K562 (cell line): ENCODE results near the gene TUBA1B. TPM values are rescaled to one million over a fixed set of nuclear protein-coding genes. Genes with fewer than 3 reads are reported as not detected.
A peak's percentile ranks its signal among the peaks of the same experiment; 100 is the strongest.

Source experiments
- BCL6 ChIP-seq: fragments of 250-450 bp; sonication (Bioruptor Pico); IDR thresholded peaks from 2 replicates; pipeline ENCODE4 v1.4.0; 2020
- CHCHD3 ChIP-seq: fragments of 250-450 bp; sonication (Bioruptor Pico); IDR thresholded peaks from 2 replicates; pipeline ENCODE4 v2.1.2; 2022; ENCODE audit warnings: mild to moderate bottlenecking
- DIDO1 ChIP-seq: fragments of 450-650 bp; IDR thresholded peaks from 2 replicates; pipeline ENCODE4 v1.6.1; 2016; ENCODE audit warnings: low read depth, missing biosample characterization, missing genetic modification characterization
- FOXA1 ChIP-seq: fragments of 450-650 bp; IDR thresholded peaks from 2 replicates; pipeline ENCODE4 v1.6.1; 2016; ENCODE audit warnings: mild to moderate bottlenecking, borderline replicate concordance
- FOXP1 ChIP-seq: sonication (generic); formaldehyde crosslinking; IDR thresholded peaks from 2 replicates; pipeline ENCODE4 v1.8.0; 2022; ENCODE audit warnings: mild to moderate bottlenecking, missing genetic modification reagents
- JUNB ChIP-seq: fragments of 450-650 bp; formaldehyde crosslinking; conservative IDR thresholded peaks from 2 replicates; pipeline ENCODE4 v1.4.0; 2020; ENCODE audit warnings: mild to moderate bottlenecking
- MCM2 ChIP-seq: fragments of 450-650 bp; IDR thresholded peaks from 2 replicates; pipeline ENCODE4 v1.6.1; 2017; ENCODE audit warnings: low read depth, mild to moderate bottlenecking
- NCOA2 ChIP-seq, 2 experiments: fragments of 450-650 bp; IDR thresholded peaks; 2 replicates each; pipeline ENCODE4 v1.6.1; 2018; ENCODE audit warnings: mild to moderate bottlenecking in 2 of 2, moderate library complexity in 1 of 2; ENCODE audit not compliant: partially characterized antibody in 2 of 2
- NFATC3 ChIP-seq: fragments of 450-650 bp; IDR thresholded peaks from 2 replicates; pipeline ENCODE4 v1.6.1; 2017; ENCODE audit warnings: mild to moderate bottlenecking
- PPARD ChIP-seq: fragments of 250-450 bp; sonication (Bioruptor Pico); IDR thresholded peaks from 2 replicates; pipeline ENCODE4 v1.8.0; 2022; ENCODE audit warnings: inconsistent platforms, mild to moderate bottlenecking, moderate library complexity
- RNF2 ChIP-seq: sonication (generic); IDR thresholded peaks from 2 replicates; pipeline ENCODE4 v1.6.1; 2016
- SRSF3 ChIP-seq: fragments of 200-400 bp; formaldehyde crosslinking; IDR thresholded peaks from 2 replicates; pipeline ENCODE4 v1.6.1; 2016; ENCODE audit warnings: mild to moderate bottlenecking, low read length, moderate library complexity; ENCODE audit not compliant: insufficient read depth
- TFE3 ChIP-seq: fragments of 450-650 bp; formaldehyde crosslinking; IDR thresholded peaks from 2 replicates; pipeline ENCODE4 v1.4.0; 2020; ENCODE audit warnings: mild to moderate bottlenecking, mixed read lengths
- ZNF175 ChIP-seq: fragments of 200-800 bp; sonication (Bioruptor generic); IDR thresholded peaks from 2 replicates; pipeline ENCODE4 v1.6.1; 2016; ENCODE audit warnings: low read depth, mild to moderate bottlenecking, missing genetic modification characterization, missing compliant biosample characterization
- ZNF324 ChIP-seq: fragments of 250-450 bp; sonication (Bioruptor Pico); IDR thresholded peaks from 2 replicates; pipeline ENCODE4 v1.4.0; 2020; ENCODE audit warnings: mild to moderate bottlenecking
- ZNF445 ChIP-seq: fragments of 250-450 bp; sonication (Bioruptor Pico); IDR thresholded peaks from 2 replicates; pipeline ENCODE4 v1.4.0; 2020; ENCODE audit warnings: low read depth, mild to moderate bottlenecking, moderate library complexity
- polyA plus RNA-seq, 8 experiments: library from polyadenylated mRNA; depleted of rRNA in 4 of 8; stranded (reverse) in 5 of 8; unstranded in 3 of 8; fragments of >200 nt; fragmentation: Nextera tagmentation in 2 of 8; fragmentation: Illumina TruSeq in 1 of 8; extraction: Ambion mirVana in 2 of 8; extraction: Trizol in 1 of 8; gene quantifications; 2 replicates each; pipeline versions ENCODE4 v1.2.1 to v1.2.3, GENCODE V29; 2011 to 2014; ENCODE audit warnings: inconsistent platforms in 1 of 8, missing spikeins in 1 of 8
- total RNA-seq, 7 experiments: library from RNA; depleted of rRNA in 6 of 7; stranded (reverse); fragments of >200 nt in 6 of 7; fragmentation: Illumina TruSeq in 2 of 7; extraction: Trizol in 2 of 7; gene quantifications; 2 replicates each; pipeline versions ENCODE4 v1.2.1 to v1.2.3, GENCODE V29; 2011 to 2021; ENCODE audit warnings: low replicate concordance in 1 of 7
- TF ChIP-seq, protein P1 (sequence below): fragments of 450-650 bp; IDR thresholded peaks from 2 replicates; pipeline ENCODE4 v1.6.1; 2016; ENCODE audit warnings: low read depth
- TF ChIP-seq, protein P2 (sequence below): sonication (generic); formaldehyde crosslinking; IDR thresholded peaks from 2 replicates; pipeline ENCODE4 v1.8.0; 2022; ENCODE audit warnings: mild to moderate bottlenecking, missing genetic modification reagents

Gene TUBA1B
- total and polyA plus RNA-seq, 9 of the 15 experiments (the other 6 are each of a cell fraction or from before 2014, with no cell fraction given) = 2,189 to 4,624 (median 2,628) TPM

DNA sequence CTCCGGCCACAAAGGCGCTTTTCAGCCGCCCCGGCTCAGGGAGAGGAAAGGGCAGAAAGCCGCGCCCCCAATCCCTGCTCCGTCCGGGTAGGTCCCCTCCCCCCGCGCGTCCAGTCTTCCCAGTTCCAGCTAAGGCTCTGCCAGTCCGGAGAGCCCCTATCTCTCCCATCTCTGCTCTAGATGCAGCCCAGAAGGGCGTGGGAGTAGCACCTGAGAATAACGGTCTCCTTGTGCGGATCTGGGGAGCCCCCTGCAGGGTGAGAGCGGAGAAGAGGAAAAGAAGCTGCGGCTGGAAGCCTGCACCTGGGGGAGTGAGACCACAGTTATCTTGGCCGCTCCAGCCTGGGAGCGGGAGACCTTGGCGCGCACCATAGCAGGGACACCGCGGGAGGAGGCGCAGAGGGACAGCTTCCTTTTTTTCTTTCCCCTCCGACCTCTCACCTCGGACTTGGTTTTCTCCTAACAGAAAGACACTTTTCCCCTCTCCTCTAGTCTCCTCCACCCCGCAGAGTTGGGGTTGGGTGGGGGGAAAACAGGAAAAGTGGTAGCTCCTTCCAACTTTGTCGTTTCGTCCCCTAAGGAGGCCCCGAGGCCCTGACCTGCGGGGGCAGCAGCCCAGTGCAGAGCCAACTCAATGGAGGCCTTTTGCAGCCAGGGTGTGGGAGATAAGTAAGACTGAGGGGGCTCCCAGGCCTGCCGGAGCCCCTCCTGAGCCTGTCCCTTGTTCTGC, 38.9 kb downstream of the TUBA1B start (continued):
- TF ChIP-seq FOXP1 (peak; percentile 96), FOXA1 (no peak), PPARD (CRISPR knock-in tag) (no peak), BCL6 (CRISPR knock-in tag) (no peak), DIDO1 (0 out of 2 replicates have a peak, but pooled peaks have one; percentile 57), ZNF445 (CRISPR knock-in tag) (no peak), ZNF175 (CRISPR knock-in tag) (no peak), NFATC3 (no peak), TFE3 (CRISPR knock-in tag) (no peak), ZNF324 (CRISPR knock-in tag) (no peak), RNF2 (peak; percentile 97), MCM2 (no peak), CHCHD3 (no peak), JUNB (no peak), NCOA2 (IDR thresholded peaks at IDR 0.05; ENCODE audit: partially characterized antibody in 2 of 2) (no peak), SRSF3 (no peak)
- TF ChIP-seq, protein P1, sequence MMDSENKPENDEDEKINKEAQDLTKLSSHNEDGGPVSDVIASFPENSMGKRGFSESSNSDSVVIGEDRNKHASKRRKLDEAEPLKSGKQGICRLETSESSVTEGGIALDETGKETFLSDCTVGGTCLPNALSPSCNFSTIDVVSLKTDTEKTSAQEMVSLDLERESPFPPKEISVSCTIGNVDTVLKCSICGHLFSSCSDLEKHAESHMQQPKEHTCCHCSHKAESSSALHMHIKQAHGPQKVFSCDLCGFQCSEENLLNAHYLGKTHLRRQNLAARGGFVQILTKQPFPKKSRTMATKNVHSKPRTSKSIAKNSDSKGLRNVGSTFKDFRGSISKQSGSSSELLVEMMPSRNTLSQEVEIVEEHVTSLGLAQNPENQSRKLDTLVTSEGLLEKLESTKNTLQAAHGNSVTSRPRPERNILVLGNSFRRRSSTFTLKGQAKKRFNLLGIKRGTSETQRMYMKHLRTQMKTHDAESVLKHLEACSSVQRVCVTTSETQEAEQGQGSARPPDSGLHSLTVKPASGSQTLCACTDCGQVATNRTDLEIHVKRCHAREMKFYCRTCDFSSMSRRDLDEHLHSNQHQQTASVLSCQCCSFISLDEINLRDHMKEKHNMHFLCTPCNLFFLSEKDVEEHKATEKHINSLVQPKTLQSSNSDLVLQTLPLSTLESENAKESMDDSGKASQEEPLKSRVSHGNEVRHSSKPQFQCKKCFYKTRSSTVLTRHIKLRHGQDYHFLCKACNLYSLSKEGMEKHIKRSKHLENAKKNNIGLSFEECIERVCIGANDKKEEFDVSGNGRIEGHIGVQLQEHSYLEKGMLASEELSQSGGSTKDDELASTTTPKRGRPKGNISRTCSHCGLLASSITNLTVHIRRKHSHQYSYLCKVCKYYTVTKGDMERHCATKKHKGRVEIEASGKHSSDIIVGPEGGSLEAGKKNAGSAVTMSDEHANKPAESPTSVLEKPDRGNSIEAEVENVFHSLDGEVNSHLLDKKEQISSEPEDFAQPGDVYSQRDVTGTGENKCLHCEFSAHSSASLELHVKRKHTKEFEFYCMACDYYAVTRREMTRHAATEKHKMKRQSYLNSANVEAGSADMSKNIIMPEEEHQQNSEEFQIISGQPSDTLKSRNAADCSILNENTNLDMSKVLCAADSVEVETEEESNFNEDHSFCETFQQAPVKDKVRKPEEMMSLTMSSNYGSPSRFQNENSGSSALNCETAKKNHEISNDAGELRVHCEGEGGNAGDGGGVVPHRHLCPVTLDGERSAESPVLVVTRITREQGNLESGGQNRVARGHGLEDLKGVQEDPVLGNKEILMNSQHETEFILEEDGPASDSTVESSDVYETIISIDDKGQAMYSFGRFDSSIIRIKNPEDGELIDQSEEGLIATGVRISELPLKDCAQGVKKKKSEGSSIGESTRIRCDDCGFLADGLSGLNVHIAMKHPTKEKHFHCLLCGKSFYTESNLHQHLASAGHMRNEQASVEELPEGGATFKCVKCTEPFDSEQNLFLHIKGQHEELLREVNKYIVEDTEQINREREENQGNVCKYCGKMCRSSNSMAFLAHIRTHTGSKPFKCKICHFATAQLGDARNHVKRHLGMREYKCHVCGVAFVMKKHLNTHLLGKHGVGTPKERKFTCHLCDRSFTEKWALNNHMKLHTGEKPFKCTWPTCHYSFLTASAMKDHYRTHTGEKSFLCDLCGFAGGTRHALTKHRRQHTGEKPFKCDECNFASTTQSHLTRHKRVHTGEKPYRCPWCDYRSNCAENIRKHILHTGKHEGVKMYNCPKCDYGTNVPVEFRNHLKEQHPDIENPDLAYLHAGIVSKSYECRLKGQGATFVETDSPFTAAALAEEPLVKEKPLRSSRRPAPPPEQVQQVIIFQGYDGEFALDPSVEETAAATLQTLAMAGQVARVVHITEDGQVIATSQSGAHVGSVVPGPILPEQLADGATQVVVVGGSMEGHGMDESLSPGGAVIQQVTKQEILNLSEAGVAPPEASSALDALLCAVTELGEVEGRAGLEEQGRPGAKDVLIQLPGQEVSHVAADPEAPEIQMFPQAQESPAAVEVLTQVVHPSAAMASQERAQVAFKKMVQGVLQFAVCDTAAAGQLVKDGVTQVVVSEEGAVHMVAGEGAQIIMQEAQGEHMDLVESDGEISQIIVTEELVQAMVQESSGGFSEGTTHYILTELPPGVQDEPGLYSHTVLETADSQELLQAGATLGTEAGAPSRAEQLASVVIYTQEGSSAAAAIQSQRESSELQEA = peak; percentile 50; the same call in 1 of the 2 replicates
- TF ChIP-seq, protein P2, sequence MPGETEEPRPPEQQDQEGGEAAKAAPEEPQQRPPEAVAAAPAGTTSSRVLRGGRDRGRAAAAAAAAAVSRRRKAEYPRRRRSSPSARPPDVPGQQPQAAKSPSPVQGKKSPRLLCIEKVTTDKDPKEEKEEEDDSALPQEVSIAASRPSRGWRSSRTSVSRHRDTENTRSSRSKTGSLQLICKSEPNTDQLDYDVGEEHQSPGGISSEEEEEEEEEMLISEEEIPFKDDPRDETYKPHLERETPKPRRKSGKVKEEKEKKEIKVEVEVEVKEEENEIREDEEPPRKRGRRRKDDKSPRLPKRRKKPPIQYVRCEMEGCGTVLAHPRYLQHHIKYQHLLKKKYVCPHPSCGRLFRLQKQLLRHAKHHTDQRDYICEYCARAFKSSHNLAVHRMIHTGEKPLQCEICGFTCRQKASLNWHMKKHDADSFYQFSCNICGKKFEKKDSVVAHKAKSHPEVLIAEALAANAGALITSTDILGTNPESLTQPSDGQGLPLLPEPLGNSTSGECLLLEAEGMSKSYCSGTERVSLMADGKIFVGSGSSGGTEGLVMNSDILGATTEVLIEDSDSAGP (CRISPR knock-in tag) = no peak
